ENCODE data around the gene BUB3.

DNA sequence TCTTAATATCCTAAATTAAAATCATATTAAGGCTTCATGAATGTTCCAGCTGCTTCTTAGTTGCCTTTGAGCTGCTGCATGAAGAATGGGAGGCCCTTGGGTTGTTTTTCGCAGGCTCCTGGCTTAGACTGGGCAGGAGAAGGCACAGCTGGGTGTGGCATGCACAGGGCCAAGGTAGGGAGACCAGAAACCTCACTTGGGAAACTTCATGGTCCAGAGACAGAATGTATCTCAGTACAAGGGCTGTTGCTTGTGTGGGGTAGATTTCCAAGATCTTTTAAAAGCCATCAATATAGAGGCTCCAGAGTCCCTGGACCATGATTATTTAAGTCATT is 49.9 kb downstream of the BUB3 start:
- TF ChIP-seq POLR2AphosphoS5 (IDR thresholded peaks at IDR 0.05; ENCODE audit: low read depth, low read length) (no peak), TAF1 (IDR thresholded peaks at IDR 0.05; ENCODE audit: low read depth, low read length) (no peak), POLR2A (IDR thresholded peaks at IDR 0.05; ENCODE audit: low read depth, low read length) (no peak), POU2F2 (IDR thresholded peaks at IDR 0.05; ENCODE audit: low read depth, low read length) (no peak), PAX5 (IDR thresholded peaks at IDR 0.05; ENCODE audit: insufficient read depth, low read length, severe bottlenecking) (no peak), SPI1 (IDR thresholded peaks at IDR 0.05; ENCODE audit: low read depth, low read length) (no peak)
